IMR-90 (cell line): ENCODE data around the gene HDAC8. TPM values are rescaled to one million over a fixed set of nuclear protein-coding genes. Genes with fewer than 3 reads are reported as not detected.

Experiments
- ATAC-seq: fragments of 200-7000 bp; cut with Tn5 transposase; 2 replicates; pipeline ENCODE4 v1.9.1; 2020; ENCODE audit warnings: low read depth, mild to moderate bottlenecking, moderate library complexity
- BruUV-seq: library from RNA; stranded (reverse); fragments of 400-500 nt; replicated peaks from 2 replicates; lab custom pipeline; 2021; lab: Mats Ljungman, UMichigan
- CTCF ChIA-PET: fragments of 300-600 bp; formaldehyde crosslinking; extraction: SDS; loops from one replicate; lab custom pipeline; 2021; ENCODE audit warnings: antibody characterized with exemption; lab: Yijun Ruan, JAX
- POLR2A ChIA-PET: fragments of 300-600 bp; sonication (Branson Sonifier 250); formaldehyde crosslinking; loops from one replicate; lab custom pipeline; 2022; ENCODE audit warnings: antibody characterized with exemption; ENCODE audit not compliant: unreplicated experiment; lab: Charles Lee
- DNase-seq: peaks from one replicate; pipeline ENCODE4 v3.0.0; 2013
- H2AFZ ChIP-seq: replicated peaks from 2 replicates; pipeline ENCODE3; 2013; ENCODE audit warnings: low read length, mild to moderate bottlenecking; ENCODE audit not compliant: poor library complexity
- H2AK5ac ChIP-seq: 2 replicates; pipeline ENCODE4 v1.6.1; 2013; ENCODE audit warnings: low read depth, low read length, inconsistent platforms
- H2AK9ac ChIP-seq: replicated peaks from 2 replicates; pipeline ENCODE3; 2013; ENCODE audit warnings: mild to moderate bottlenecking, low read depth, low read length, moderate library complexity; ENCODE audit not compliant: poor library complexity
- H2BK120ac ChIP-seq: 2 replicates; pipeline ENCODE4 v1.6.1; 2013; ENCODE audit warnings: low read depth, low read length, inconsistent platforms
- H2BK15ac ChIP-seq: 3 replicates; pipeline ENCODE4 v1.6.1; 2013; ENCODE audit warnings: low read depth, low read length, inconsistent platforms
- H2BK20ac ChIP-seq: 2 replicates; pipeline ENCODE4 v1.6.1; 2013; ENCODE audit warnings: low read depth, mild to moderate bottlenecking, inconsistent platforms, low read length, moderate library complexity
- H2BK5ac ChIP-seq: 2 replicates; pipeline ENCODE4 v1.6.1; 2013; ENCODE audit warnings: mild to moderate bottlenecking, low read depth, low read length, inconsistent platforms; ENCODE audit not compliant: poor library complexity, severe bottlenecking
- H3K14ac ChIP-seq: replicated peaks from 2 replicates; pipeline ENCODE4 v1.6.1; 2013; ENCODE audit warnings: low read depth, low read length, inconsistent platforms
- H3K18ac ChIP-seq: 2 replicates; pipeline ENCODE4 v1.6.1; 2013; ENCODE audit warnings: low read depth, low read length, control low read depth
- H3K23ac ChIP-seq: 2 replicates; pipeline ENCODE4 v1.6.1; 2013; ENCODE audit warnings: low read depth, low read length, inconsistent platforms
- H3K27ac ChIP-seq: 2 replicates; pipeline ENCODE4 v1.5.1; 2013; ENCODE audit warnings: mild to moderate bottlenecking, control low read depth, low read length; ENCODE audit not compliant: insufficient read depth
- H3K27me3 ChIP-seq: 2 replicates; pipeline ENCODE4 v1.6.1; 2013; ENCODE audit warnings: low read length; ENCODE audit not compliant: control insufficient read depth, insufficient read depth
- H3K36me3 ChIP-seq: 2 replicates; pipeline ENCODE4 v1.6.1; 2013; ENCODE audit warnings: low read length, mixed read lengths; ENCODE audit not compliant: control insufficient read depth, insufficient read depth
- H3K4ac ChIP-seq: 2 replicates; pipeline ENCODE4 v1.6.1; 2013; ENCODE audit warnings: low read depth, low read length, inconsistent platforms
- H3K4me1 ChIP-seq: 2 replicates; pipeline ENCODE4 v1.6.1; 2013; ENCODE audit warnings: low read length, mixed read lengths; ENCODE audit not compliant: control insufficient read depth, insufficient read depth
- H3K4me2 ChIP-seq: 2 replicates; pipeline ENCODE4 v1.6.1; 2013; ENCODE audit warnings: low read depth, mild to moderate bottlenecking, control low read depth, low read length, moderate library complexity
- H3K4me3 ChIP-seq: 2 replicates; pipeline ENCODE4 v1.5.1; 2013; ENCODE audit warnings: low read depth, mild to moderate bottlenecking, control low read depth, low read length, moderate library complexity; ENCODE audit not compliant: insufficient read depth
- H3K56ac ChIP-seq: 2 replicates; pipeline ENCODE4 v1.6.1; 2013; ENCODE audit warnings: low read length, inconsistent platforms; ENCODE audit not compliant: insufficient read depth; ENCODE audit errors: extremely low read depth
- H3K79me1 ChIP-seq, 2 experiments: 2 replicates each; pipeline ENCODE4 v1.6.1; 2013; ENCODE audit warnings: low read length in 2 of 2, inconsistent platforms in 1 of 2, low read depth in 1 of 2
- H3K9ac ChIP-seq: 2 replicates; pipeline ENCODE4 v1.6.1; 2013; ENCODE audit warnings: low read depth, low read length, control low read depth
- H3K9me1 ChIP-seq: 2 replicates; pipeline ENCODE4 v1.6.1; 2013; ENCODE audit warnings: low read length, inconsistent platforms; ENCODE audit not compliant: insufficient read depth
- H3K9me3 ChIP-seq: 2 replicates; pipeline ENCODE4 v1.6.1; 2013; ENCODE audit warnings: low read length; ENCODE audit not compliant: control insufficient read depth, insufficient read depth
- H4K20me1 ChIP-seq: 2 replicates; pipeline ENCODE4 v1.6.1; 2013; ENCODE audit warnings: low read length, inconsistent platforms; ENCODE audit not compliant: insufficient read depth
- H4K5ac ChIP-seq: 2 replicates; pipeline ENCODE4 v1.6.1; 2013; ENCODE audit warnings: mild to moderate bottlenecking, low read depth, low read length, control low read depth
- H4K8ac ChIP-seq, 2 experiments: 2 replicates each; pipeline ENCODE4 v1.6.1; 2013; ENCODE audit warnings: low read depth in 2 of 2, low read length in 2 of 2, control low read depth in 1 of 2, inconsistent platforms in 1 of 2
- H4K91ac ChIP-seq: 2 replicates; pipeline ENCODE4 v1.6.1; 2013; ENCODE audit warnings: low read depth, low read length, inconsistent platforms; ENCODE audit not compliant: insufficient read depth
- BHLHE40 ChIP-seq: fragments of 150-350 bp; IDR thresholded peaks from 2 replicates; pipeline ENCODE4 v1.6.1; 2016; ENCODE audit warnings: mild to moderate bottlenecking, low read depth, low read length
- CHD1 ChIP-seq: IDR thresholded peaks from 2 replicates; pipeline ENCODE4 v1.6.1; 2012; ENCODE audit warnings: low read depth, low read length, improper control_type of control experiment
- FOS ChIP-seq: fragments of 150-350 bp; IDR thresholded peaks from 2 replicates; pipeline ENCODE4 v1.6.1; 2016; ENCODE audit warnings: low read depth, low read length
- MAFK ChIP-seq: IDR thresholded peaks from 2 replicates; pipeline ENCODE4 v1.6.1; 2012; ENCODE audit warnings: low read depth, low read length, improper control_type of control experiment
- MXI1 ChIP-seq: IDR thresholded peaks from 2 replicates; pipeline ENCODE4 v1.6.1; 2012; ENCODE audit warnings: low read depth, mild to moderate bottlenecking, low read length, moderate library complexity, borderline replicate concordance
- RCOR1 ChIP-seq: IDR thresholded peaks from 2 replicates; pipeline ENCODE4 v1.6.1; 2012; ENCODE audit warnings: mild to moderate bottlenecking, low read length, improper control_type of control experiment; ENCODE audit not compliant: insufficient replicate concordance
- SMC3 ChIP-seq: fragments of 150-350 bp; IDR thresholded peaks from 2 replicates; pipeline ENCODE4 v1.6.1; 2016; ENCODE audit warnings: low read depth, mild to moderate bottlenecking, antibody characterized with exemption, low read length, moderate library complexity
- WGBS, 2 experiments: methylation state at CpG; one replicate each; pipeline versions ENCODE4 v1.1.5 to v1.1.7; 2013; ENCODE audit warnings: missing lambda C conversion rate in 2 of 2; ENCODE audit not compliant: insufficient read length in 1 of 2; ENCODE audit errors: extremely low coverage in 2 of 2; 5-methylcytosine and 5-hydroxymethylcytosine counted together
- dilution Hi-C: fragments of 300-500 bp; cut with HindIII; formaldehyde crosslinking; loops from one replicate; pipeline ENCODE4 v1.14.3; 2018; ENCODE audit warnings: low sequenced_read_pairs; ENCODE audit not compliant: unreplicated experiment
- in situ Hi-C: fragments of 300-500 bp; cut with MboI; formaldehyde crosslinking; loops from 3 replicates; pipeline ENCODE4 v1.14.3; 2019; ENCODE audit warnings: low sequenced_read_pairs, inconsistent platforms, mixed read lengths
- intact Hi-C: fragments of 100-400 bp; cut with micrococcal nuclease; formaldehyde crosslinking; loops from 2 replicates; pipeline ENCODE4 v1.10.0; 2022
- polyA plus RNA-seq, 3 experiments: library from polyadenylated mRNA; depleted of rRNA; stranded (reverse); fragments of >200 nt; gene quantifications; 2 replicates each; pipeline ENCODE4 v1.2.3, GENCODE V29; 2012; ENCODE audit warnings: low replicate concordance in 1 of 3
- total RNA-seq: library from RNA; depleted of rRNA; stranded (reverse); fragments of >200 nt; gene quantifications from 2 replicates; pipeline ENCODE4 v1.2.3, GENCODE V29; 2012
- TF ChIP-seq, protein P1 (sequence below): fragments of 150-350 bp; IDR thresholded peaks from 2 replicates; pipeline ENCODE4 v1.6.1; 2016; ENCODE audit warnings: low read depth, mild to moderate bottlenecking, low read length, moderate library complexity, borderline replicate concordance

The HDAC8 gene
- total and polyA plus RNA-seq, 2 of the 4 experiments (the other 2 are of a cell fraction), result 16.1 to 28.5 TPM

DNA sequence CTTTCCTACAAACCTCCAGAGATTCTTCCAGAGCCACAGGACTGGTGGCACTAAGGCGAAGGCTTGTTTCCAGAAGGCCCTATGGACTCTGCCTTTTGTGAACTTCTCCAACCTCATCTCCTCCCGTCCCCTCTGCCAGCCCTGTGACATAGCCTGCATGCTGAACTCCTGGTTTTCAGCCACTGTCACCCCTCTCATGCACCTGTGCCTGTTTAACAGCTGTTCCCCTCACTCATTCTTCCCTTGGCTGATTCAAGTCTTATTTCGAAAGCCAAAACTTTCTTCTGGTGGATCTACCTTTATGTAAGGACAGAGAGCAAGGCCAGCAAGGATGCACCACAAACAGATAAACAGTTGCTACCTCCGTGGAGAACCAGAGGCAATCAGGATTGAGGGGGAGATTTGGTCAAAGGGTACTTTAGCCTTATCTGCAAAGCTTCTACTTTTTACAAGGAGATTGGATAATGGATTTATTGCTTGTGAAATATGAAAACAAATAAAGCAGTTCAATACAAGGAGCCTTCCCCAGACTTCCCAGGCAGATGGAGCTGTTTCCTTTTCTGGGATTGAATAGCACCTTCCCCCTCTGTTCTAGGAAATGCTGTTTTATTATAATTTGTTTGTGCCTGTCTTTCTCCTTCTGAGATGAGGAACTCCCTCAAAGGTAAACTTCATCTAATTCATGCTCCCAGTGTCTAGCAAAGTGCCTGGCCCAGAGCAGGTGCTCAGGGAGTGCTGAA, 272.6 kb downstream of the HDAC8 start:
- Histone ChIP-seq H3K18ac (no peak overlapping the region), H2AK5ac (no peak overlapping the region), H4K8ac (no peak overlapping the region), H3K4me1 (no peaks in the 10 kb centered on the region; the same call in 1 of the 2 replicates), H2BK120ac (no peak overlapping the region), H3K9me3 (no peaks in the 10 kb centered on the region), H2BK5ac (no peak overlapping the region), H3K14ac (no peak overlapping the region), H4K20me1 (no peaks in the 10 kb centered on the region), H3K56ac (no peak overlapping the region), H2BK20ac (no peak overlapping the region), H2BK15ac (no peak overlapping the region), H3K9me1 (0 out of 2 replicates have a peak, but pooled peaks cover 4% of the 10 kb centered on the region), H4K5ac (no peak overlapping the region), H3K4ac (no peak overlapping the region), H3K79me1 (no peaks in the 10 kb centered on the region), H2AFZ (no peak overlapping the region), H4K91ac (no peak overlapping the region), H3K4me2 (no peak overlapping the region), H3K27me3 (peaks cover 85% of the 10 kb centered on the region), H2AK9ac (no peak overlapping the region), H3K27ac (no peak overlapping the region), H3K9ac (no peak overlapping the region), H3K36me3 (no peaks in the 10 kb centered on the region), H3K4me3 (no peak overlapping the region), H3K23ac (no peak overlapping the region)
- dilution Hi-C loops (no loop called here), intact Hi-C loops (no loop called here), in situ Hi-C loops (no loop called here)
- no peak for DNase-seq
- no peak for TF ChIP-seq SMC3
- no peak for TF ChIP-seq RCOR1
- TF ChIP-seq CHD1, result no peak
- no peak for TF ChIP-seq BHLHE40
- TF ChIP-seq, protein P1, sequence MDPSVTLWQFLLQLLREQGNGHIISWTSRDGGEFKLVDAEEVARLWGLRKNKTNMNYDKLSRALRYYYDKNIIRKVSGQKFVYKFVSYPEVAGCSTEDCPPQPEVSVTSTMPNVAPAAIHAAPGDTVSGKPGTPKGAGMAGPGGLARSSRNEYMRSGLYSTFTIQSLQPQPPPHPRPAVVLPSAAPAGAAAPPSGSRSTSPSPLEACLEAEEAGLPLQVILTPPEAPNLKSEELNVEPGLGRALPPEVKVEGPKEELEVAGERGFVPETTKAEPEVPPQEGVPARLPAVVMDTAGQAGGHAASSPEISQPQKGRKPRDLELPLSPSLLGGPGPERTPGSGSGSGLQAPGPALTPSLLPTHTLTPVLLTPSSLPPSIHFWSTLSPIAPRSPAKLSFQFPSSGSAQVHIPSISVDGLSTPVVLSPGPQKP, result no peak
- no peak for TF ChIP-seq FOS
- no peak for TF ChIP-seq MXI1
- no peak for TF ChIP-seq MAFK
- POLR2A ChIA-PET, result no interaction called here
- WGBS, 2 experiments, result 0% methylated on average over 1 of the region's 4 CpGs; no CpG with 5 or more reads in 1 of the 2 experiments
- ATAC-seq, result no peak
- CTCF ChIA-PET, result no interaction called here
- BruUV-seq, result no TSS peak
